ENCODE results near the gene MRS2. TPM values are rescaled to one million over a fixed set of nuclear protein-coding genes. Genes with fewer than 3 reads are reported as not detected.

The MRS2 gene
- total RNA-seq, 1 experiment from 2014 or later: 85.8 TPM

- Histone ChIP-seq H3K23ac (ENCODE audit: insufficient read length, low read depth, low read length) (no peak overlapping the region), H3K27me3 (ENCODE audit: insufficient read depth, low read length) (no peaks in the 10 kb centered on the region), H2BK5ac (ENCODE audit: insufficient read length, low read length) (no peak overlapping the region), H2BK15ac (ENCODE audit: low read depth, low read length) (no peak overlapping the region), H2BK120ac (ENCODE audit: low read depth, low read length, poor library complexity, severe bottlenecking) (no peak overlapping the region), H3K27ac (ENCODE audit: insufficient read length, low read depth, low read length) (no peak overlapping the region), H3T11ph (ENCODE audit: low read length) (no peak overlapping the region), H3K4me1 (ENCODE audit: insufficient read depth, low read length) (no peaks in the 10 kb centered on the region), H4K5ac (ENCODE audit: insufficient read length, low read depth, low read length) (no peak overlapping the region), H4K20me1 (ENCODE audit: control insufficient read depth, insufficient read depth, insufficient read length) (no peaks in the 10 kb centered on the region), H3K23me2 (ENCODE audit: insufficient read length, low read depth, low read length, poor library complexity, severe bottlenecking) (no peaks in the 10 kb centered on the region), H2AFZ (ENCODE audit: low read length) (no peak overlapping the region), H3K9ac (ENCODE audit: extremely low read depth, insufficient read length, low read length) (no peak overlapping the region), H2AK5ac (ENCODE audit: insufficient read length, low read length) (no peak overlapping the region), H4K91ac (ENCODE audit: insufficient read length, low read depth, low read length) (no peak overlapping the region), H3K4ac (ENCODE audit: low read depth, low read length) (no peak overlapping the region), H3K14ac (ENCODE audit: insufficient read depth, low read length) (no peak overlapping the region), H3K79me2 (ENCODE audit: insufficient read depth, low read length) (no peaks in the 10 kb centered on the region), H2BK12ac (ENCODE audit: insufficient read length, low read depth, low read length) (no peak overlapping the region), H3K56ac (ENCODE audit: insufficient read length, low read depth, low read length) (no peak overlapping the region), H2BK20ac (ENCODE audit: low read depth, low read length, poor library complexity, severe bottlenecking) (no peak overlapping the region), H4K8ac (replicated peaks; ENCODE audit: insufficient read length, low read depth, low read length) (no peak overlapping the region), H3K18ac (ENCODE audit: insufficient read length, low read depth, low read length) (no peak overlapping the region), H3K4me2 (ENCODE audit: insufficient read depth, insufficient read length, low read length) (no peak overlapping the region), H3K79me1 (ENCODE audit: insufficient read depth, low read depth, low read length, poor library complexity, severe bottlenecking) (no peaks in the 10 kb centered on the region), H3K9me3 (ENCODE audit: control insufficient read depth, low read depth, low read length) (no peaks in the 10 kb centered on the region)
- Mint-ChIP-seq H3K4me3 (no peak overlapping the region), H3K36me3 (ENCODE audit: insufficient read depth in 1 of 3, low read depth in 3 of 3) (peaks cover 0 to 4% (median 0%) of the 10 kb centered on the region in 3 experiments; a peak in 1 of 7 replicates), H3K9me3 (no peaks in the 10 kb centered on the region), H3K4me1 (no peaks in the 10 kb centered on the region), H3K27ac (no peak overlapping the region), H3K27me3 (ENCODE audit: low read depth) (no peaks in the 10 kb centered on the region)
- no CpG with 5 or more reads among the region's 7 CpGs for WGBS (ENCODE audit: extremely low coverage, insufficient read length, low lambda C conversion rate)
- TF ChIP-seq CTCF (conservative IDR thresholded peaks at IDR 0.05): no peak
- DNase-seq: no peak
Measured at GRCh38 chr6:24469811-24470210, 67.1 kb downstream of the MRS2 start.

Measured in H9 (cell line).